Stimulated activated CD4-positive, alpha-beta T cell treated with anti-CD3 and anti-CD28 coated beads, Interleukin-4, amount 100 ng/mL, for 24 hours (primary cell): ENCODE measurements around the gene CCDC15.
"Not testable (repeated sequence)": the region's sequence is repeated elsewhere in the genome, so short reads cannot be mapped to it uniquely, and the experiment has no call there.

Source experiments
- DNase-seq: peaks from one replicate; pipeline ENCODE4 v3.0.0-alpha.2; 2020

Gene CCDC15

DNA sequence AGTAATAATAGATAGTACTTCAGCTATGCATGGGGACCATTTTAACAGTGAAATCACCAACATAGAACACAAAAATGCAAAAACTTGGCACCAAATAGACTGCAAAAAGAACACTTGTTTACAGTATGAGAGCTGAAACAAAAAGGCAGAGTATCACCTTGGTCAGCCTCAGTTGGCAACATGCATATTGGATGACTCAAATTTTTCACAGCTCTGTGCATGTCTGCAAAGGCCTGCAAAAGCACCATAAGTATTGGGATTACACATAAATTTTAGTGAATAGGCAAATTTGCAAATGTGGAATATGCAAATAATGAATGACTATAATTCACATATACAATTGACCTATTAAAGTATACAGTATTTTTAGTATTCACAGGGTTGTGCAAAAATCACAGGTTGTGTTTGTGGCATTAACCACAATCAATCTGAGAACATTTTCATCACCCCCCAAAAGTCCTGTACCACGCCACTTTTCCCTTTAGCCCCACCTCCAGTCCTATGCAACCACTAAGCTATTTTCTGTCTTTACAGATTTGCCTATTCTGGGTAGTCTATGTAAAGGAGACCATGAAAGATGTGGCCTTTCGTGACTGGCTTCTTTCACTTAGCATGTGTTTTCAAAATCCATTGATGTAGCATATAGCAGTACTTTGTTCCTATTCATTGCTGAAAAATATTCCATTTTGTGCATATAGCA lies 47.2 kb downstream of the CCDC15 start:
- no peak for DNase-seq

DNA sequence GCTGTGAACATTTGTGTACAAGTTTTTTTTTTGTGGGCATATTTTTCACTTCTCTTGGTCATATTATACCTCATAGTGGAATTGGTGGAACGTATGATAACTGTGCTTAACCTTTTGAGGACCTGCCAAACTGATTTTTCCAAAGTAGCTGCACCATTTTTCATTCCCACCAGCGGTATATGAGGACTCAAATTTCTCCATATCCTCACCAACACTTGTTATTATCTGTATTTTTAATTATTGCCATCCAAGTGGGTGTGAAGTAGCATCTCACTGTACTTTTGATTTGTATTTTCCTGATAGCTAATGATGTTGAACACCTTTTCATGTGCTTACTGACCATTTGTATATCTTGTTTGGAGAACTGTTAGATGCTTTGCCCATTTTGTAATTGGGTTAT lies 47.8 kb downstream of the CCDC15 start:
- no peak for DNase-seq

DNA sequence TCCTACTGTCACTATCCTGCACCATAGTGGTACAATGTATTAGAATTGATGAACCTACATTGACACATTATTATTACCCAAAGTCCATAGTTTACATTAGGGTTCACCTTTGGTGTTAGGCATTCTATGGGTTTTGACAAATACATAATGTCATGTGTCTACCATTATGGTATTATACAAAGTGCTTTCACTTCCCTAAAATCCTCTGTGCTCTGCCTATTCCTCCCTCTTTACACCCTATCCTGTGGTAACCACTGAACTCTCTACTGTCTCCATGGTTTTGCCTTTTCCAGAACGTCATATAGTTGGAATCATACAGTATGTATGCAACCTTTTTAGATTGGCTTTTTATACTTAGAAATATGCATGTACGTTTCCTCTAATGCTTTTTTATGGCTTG lies 51.5 kb downstream of the CCDC15 start:
- no peak for DNase-seq

DNA sequence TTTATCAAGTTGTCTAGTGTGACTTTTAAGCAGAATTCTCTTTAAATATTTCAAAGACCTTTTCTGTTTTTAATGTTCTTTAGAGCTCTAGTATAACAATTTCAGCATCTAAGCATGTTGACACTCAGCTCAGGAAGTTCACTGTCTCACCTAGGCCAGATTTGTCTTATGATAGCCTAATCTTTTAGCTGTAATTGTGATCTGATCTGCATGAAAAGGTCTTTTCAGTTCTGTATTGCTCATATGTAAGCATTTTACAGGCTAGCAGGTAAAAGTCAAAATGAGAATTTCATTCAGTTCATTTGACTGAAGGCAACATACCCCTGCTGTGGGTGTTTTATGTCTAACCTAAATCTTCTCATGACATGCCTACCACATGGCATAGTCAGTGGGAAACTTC lies 62.4 kb downstream of the CCDC15 start:
- DNase-seq: no peak

DNA sequence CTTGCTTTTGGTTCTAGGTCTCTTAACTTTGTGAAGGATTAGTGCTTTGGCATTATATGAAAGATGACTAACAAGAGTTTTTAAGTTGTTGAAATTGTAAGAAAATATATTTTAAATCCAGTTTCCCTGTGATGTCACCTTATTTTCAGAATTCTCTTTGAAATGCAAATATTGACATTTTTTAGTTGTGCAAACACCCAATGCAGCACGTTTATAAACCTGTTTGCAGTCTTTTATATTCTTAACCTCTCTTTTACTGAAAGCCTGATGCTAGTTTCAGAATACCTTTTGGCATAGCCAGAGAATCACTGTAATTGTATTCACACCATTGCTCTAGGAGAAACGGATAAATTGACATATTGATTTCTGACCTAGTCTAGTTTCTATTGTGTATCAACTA lies 66.3 kb downstream of the CCDC15 start:
- no peak for DNase-seq

DNA sequence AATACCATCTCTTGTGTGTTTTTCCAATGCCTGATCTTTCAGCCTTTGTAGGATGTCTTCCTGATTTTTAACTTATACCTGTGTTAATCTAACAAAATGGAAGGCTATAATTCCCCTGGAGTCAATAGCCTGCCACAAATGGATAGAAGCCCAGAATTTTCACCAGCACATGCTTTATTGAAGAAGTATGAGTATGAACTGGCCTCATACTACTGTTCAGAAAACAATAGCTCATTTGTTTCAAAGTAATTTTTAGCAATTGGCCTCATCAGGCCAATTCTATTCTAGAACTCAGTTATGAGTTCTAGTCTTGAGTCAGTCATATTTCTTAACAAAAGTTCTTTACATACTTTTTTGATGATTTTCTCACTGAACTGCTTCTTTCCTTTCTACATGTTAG lies 68.5 kb downstream of the CCDC15 start:
- no peak for DNase-seq

DNA sequence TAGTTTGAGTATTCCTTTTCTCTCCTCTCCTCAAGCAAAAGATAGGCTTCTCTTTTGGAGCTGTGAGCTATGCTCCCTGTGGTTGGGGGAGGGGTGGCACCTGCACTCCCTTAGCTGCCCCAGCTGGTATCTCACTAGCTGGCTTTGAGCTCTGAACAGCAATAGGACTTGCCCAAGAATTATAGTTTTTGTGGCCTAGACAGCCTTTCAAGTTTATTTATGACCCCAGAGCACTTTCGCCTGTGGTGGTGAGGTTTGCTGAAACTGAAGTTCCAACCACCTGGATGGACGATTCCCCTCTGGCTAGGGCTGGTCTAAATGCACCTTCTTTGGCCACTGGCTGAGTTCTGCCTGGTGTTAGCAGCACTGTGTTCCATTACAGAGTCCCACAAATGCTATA lies 72.0 kb downstream of the CCDC15 start:
- DNase-seq: no peak

DNA sequence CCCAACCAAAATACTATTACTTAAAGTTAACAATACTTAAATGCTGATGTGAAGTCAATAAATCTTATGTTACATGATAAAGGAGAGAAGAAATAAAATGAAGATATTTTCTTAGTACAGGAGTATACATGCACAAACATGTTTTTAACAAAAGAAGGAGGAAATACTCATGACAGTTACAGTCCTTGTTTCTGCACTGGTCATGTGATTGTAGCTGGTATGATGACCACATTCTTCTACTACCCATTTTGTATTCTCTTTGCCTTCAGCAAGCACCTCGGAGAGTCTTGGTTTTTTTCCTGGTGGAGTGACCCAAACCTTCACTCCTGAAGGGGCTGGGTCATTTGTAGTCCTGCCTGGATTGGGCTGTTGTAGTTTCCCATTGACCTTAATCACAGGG lies 75.4 kb downstream of the CCDC15 start:
- not testable (repeated sequence) for DNase-seq

DNA sequence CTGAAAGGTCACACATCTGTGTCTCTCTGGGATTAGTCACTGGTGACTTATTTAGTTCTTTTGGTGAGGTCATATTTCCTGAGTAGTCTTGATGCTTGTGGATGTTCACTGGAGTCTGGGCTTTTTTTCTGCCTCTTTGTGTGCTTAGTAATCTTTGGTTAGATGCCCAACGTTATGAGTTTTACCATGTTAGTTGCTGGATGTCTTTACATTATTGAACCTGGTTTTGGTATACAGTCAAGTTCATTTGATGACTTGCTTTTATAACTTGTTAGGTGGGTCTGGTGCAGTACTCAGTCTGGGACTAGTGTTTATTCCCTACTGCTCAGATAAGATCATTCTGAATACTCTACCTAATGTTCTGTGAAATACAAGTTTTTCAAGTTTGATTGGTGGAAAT lies 82.9 kb downstream of the CCDC15 start:
- no peak for DNase-seq

DNA sequence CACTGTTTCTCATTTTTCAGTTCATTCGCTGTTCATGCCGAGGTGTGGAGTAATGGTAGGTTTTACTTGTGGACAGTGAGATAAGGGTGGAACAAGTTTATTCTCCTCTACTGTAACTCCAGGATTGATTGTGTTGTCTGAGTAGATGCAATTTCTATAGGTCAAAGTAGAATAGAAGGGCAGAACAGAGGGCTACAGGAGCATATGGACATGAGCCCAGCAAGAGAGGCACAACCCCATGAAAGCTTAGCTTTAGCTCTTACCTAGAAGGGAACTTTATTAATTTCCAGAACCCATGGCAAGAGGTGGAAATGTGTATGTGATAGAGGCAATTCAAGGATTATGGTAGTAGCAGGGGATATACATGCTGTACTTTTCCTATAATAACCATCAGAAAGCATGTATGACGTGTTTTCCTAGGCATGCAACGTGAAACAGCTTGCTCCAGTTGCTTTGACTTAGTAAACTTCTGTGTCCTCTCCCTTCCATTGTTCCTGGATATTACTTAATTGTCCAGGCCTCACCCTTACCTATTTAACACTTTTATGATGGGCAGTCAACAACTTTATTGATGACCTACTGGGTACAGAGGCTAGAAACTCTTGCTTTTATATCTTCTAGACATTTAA lies 95.3 kb downstream of the CCDC15 start:
- no peak for DNase-seq

DNA sequence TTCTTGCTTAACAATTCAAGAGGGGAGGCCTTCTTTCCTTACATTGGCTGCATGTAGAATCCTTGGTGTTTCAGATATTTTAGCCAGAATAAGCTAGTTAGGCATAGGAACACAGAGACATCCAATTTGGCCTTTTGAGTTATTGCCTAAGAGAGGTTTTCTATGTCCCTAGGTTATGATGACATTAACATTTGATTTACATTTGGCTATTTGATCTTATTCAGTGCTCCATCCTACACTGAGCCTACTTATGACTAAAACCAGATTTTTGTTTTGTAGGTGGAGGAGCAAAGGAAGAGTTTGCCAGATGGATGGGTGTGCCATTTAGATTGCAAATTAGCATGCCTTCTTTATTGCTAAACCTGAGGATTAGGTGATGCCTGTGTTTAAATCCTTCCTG lies 98.0 kb downstream of the CCDC15 start:
- DNase-seq: no peak

DNA sequence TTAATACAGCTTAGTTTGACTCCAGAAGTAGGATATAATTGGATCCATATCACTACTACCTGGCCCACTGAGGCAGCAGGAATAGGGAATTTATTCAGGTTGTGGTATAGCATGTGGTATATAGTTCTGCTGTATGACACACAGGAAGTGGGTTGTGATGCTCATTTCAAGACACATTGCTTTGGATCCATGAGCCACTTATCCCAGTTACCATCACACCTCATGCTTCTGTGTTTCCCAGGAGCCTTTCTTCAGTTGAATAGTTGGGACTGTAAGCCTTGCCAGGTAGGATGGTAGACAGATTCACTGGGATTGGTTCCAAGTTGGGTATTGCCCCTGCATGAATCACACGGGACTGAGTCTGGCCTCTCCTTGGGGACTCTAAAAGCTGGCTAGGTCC lies 99.2 kb downstream of the CCDC15 start:
- no peak for DNase-seq

DNA sequence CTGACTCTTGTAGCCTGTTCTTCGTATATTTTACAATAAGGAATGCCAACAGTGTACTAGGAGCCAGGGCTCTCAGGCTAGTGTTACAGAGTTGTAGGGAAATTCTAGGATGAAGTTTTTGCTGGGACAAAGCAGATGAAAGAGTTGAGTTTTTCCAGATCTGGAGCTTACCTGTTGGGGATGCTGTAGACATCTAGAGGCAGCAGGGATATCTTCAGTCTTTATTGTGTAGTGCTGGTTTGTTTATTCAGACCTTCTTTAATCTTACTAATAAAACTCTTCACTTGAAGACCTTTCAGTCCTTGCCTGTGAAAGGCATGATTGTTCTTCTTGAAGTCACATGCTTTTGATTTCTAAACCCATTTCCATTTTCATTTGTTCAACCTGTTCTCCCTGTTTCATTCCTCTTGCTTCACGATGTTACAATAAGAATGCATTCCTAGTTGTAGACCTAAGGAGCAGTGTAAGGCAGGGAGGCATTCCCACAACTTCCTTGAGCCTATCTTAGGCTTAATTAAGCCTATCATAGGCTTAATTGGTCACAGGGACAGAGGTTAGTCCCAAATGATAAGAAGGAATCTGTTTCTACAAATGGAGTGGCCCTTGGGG lies 101.2 kb downstream of the CCDC15 start:
- DNase-seq: no peak

DNA sequence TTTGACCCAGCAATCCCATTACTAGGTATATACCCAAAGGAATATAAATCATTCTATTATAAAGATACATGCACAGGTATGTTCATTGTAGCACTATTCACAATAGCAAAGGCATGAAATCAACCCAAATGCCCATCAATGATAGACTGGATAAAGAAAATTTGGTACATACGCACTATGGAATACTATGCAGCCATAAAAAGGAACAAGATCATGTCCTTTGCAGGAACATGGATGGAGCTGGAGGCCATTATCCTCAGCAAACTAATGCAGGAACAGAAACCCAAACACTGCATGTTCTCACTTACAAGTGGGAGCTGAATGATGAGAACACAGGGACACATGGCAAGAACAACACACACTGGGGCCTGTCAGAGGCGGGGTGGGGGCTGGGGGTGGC lies 102.1 kb downstream of the CCDC15 start:
- not testable (repeated sequence) for DNase-seq

DNA sequence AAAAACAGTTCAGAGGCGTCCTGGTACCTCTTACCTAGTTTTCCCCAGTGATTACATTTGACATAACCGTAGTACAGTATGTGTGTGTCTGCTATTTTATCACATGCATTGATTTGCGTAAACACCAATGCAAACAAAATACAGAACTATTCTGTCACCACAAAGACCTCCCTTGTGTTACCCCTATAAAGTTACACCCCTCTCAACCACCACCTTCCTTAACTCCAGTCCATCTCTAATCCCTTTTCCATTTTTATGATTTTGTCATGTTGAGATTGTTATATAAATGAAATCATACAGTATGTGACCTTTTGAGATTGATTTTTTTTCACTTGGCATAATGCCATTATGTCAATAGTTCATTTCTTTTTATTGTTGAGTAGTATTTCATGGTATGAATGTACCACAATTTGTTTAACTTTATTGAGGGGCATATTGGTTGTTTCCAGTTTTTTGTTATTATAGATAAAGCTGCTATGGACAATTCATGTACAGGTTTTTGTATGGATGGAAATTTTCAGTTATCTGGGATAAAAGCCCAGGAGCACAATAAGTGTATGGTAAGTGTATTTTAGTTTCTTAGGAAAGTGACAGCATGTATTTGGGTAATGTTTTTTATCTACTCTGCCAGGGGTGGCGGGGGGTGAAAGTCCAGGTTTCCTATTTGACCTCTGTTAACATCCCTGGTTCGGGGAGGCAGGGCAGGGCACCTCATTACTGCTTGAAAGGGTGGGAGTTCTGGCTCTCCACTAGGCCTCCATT lies 103.1 kb downstream of the CCDC15 start:
- no peak for DNase-seq

DNA sequence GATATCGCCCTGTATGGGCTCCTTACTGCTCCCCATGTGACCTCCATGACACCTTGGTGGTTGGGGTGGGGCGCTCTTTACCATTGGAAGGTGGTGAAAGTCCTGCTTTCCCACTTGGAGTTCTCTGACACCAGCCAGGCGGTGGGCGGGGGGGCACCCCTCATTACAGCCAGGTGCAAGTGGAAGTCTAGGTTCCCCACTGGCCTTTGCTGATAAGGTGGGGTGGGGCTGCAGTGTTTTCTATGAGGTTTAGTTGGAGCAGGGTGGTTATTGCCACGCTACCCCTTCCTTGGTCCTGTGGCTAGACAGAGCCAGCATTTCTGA lies 103.7 kb downstream of the CCDC15 start:
- DNase-seq: no peak

DNA sequence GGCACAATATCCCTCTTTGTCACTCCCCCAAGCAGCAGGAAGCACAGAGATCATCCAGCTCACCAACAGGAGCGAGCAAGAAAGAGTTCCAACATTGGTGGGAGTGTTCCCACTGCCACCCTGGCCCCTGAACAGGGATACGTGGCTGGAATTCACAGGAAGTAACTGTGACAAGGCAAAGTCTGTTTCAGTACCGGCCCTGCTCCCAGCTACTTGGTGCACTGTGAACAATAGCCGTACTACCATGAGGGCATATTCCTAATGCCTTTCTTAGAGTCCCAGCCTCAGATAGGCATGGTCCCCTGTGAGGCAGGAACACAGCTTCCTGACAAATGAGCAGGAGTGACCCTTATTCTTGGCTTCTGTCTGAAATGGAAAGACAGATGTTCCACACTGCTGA lies 107.3 kb downstream of the CCDC15 start:
- DNase-seq: no peak

DNA sequence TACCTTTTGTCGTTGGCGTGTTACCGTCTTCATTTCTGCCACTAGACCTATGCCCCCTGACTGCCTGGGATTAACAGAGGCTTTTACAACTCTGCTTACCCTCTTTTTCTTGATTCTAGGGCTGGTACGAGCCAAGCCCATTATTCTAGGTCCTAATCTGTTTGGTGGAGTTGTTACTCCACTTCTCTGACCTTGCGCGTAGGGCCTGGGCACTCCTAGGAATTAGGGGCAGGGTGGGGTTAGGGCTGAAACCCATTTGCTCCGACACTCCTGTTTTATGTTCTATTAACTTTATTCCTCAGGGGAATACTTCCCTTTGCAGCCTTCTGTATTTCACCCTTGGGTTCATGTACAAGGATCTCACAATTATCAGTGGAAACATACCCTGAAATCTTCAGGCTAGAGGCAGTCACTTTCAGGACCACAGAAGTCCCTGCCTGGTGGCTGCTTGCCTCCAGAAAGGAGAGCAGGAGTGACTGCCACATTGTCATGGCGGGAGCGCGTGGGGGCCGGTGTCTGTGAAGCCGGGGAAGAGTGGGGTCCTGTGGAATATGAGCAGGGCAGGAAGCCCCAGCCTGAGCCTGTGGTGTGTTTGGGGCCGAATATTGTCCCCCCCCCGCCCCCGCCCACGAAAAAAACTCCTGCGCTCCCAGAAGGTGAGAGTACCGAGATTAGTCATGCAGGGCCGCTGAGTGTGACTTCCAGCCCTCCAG lies 108.4 kb downstream of the CCDC15 start:
- no peak for DNase-seq

DNA sequence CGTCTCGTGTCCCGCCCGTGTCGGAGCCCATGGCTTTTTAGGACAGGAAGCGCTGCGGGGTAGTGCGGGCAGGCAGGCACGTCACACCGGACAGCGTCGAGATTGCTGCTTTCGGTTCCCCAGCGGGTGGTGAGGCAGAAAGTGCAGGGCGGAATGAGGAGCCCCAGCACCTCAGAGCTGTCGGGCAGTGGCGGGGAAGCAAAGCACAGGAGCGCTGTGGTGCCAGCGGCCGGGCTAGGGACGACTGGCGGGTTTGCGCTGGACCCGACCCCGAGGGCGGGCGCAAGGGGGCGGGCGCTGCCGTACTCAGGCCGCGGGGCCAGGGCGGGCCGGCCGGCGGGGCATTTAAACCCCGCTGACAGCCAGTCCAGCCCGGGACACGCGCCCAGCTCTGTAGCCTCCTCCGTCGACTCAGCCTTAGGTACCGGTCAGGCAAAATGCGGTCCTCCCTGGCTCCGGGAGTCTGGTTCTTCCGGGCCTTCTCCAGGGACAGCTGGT lies 109.0 kb downstream of the CCDC15 start, which contains the start of gene SLC37A2:
TSS of gene SLC37A2 (plus strand) at position 375 of the 498 bp plus-strand sequence. CDS start at position 438, 63 bp downstream.
- peak; percentile 37 for DNase-seq

DNA sequence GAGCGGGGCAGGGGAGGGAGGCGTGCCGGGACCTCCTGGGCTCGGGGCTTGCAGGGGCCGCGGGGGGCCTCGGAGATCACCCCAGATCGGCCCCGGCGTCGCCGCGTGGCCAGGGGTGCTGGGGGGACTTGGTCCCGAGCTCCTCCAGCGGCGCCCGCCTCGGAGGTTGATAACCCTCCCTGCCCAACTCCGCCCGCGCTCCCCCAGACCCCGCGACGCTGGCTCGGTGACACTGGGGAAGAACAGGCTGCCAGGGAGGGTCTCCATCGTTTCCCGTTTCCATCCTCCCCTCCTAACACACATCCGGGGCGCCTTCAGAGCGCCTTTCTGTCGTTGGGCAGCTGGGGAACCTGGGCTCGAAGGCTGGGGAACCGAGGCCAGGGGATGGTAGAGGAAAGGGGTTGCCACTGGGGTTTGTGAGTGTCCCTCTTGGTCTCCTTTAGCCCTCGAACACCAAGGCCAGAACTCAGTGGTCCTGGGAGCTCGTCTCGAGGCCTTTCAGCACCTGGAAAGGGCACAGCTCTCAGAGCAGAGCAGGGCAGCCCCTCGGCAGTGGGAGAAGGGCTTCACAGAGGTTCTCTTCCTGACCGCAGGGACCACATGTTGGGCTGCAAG lies 109.5 kb downstream of the CCDC15 start:
- no peak for DNase-seq

DNA sequence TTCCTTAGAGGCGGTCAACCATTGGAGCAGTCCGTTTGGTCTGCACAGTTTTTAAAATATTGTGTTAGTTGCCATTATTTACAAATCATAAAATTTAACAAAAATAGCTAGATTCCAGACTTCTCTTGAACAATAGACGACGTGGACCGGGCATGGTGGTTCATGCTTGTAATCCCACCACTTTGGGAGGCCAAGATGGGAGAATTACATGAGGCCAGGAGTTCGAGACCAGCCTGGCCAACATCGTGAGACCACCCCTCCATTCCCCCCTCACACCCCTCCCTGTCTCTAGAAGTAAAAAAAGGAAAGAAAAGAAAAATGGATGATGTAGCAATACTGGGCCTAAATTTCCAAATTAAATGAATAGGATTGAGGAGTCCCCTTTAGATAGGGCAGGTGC lies 110.1 kb downstream of the CCDC15 start:
- no peak for DNase-seq

DNA sequence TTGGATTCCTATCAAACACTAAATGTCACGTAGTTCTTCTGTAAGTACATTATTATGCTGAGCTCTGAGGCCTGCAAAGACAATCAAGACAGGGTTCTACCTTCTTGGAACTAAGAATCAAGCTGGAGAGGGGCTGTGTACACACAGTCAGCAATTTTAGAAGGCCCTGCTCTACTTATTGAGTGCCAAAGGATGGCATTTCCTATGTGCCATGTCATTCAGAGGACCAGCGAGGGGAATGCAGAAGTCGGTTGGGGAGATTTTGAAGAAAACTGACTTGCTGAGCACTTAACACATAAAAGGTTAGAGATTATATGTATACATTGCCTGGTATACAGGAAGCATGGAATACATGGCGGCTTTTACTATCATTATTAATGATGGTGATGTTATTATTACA lies 114.4 kb downstream of the CCDC15 start:
- DNase-seq: no peak

DNA sequence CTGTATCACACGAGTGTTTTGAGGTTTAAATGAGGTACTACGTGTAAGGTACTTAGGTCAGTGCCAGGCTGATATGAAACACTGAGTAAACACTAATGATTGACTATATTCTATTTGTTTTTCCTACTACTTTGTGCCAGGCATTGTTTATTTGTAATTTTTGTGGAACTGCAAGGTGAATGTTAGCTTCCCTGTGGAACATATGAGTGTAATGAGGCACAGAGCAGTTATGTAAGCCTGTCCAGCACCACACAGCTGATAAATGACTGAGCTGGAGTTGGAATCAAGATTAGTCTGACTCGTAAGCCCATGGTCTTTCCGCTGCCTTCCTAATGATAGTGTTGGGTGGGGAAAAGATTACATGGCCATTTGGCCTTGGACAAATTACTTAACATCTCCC lies 115.0 kb downstream of the CCDC15 start:
- no peak for DNase-seq
